Measurements from ENCODE around the gene TPPP3.

The TPPP3 gene

DNA sequence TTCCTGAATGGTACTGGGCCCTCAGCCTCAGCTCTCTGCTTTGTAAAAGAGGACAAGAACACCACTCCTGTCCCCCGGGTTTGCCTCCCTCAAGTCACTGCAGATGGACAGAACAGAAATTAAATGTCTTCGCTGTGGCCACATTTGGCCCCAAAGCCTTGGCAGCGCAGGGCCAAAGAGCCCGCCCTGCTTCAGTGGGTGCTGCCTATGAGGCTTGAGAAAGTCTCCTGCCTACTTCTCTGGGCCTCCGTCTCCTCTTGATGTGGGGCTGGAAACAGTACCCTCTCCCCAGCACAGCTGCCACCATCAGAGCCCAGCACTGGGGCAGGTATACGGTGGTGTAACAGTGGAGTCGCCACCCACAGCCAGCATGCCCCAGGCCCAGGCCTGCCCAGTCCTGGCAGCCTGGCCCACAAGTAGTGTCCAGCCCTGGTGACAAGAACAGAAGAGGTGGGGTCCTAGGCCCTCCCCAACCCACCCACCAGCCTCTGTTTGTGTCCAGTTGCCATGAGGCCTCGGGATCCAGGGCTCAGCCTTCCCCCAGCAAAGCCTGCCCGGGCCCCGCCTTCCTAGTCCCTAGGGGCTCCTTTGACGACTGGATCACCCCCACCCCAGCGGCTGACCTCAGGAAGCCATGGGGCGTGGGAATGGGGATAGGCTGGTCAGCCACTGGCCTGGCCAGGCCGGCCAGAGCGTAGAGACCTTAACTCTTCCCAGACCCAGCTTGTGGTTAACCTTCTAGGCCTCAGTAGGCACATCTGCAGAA, 3.9 kb upstream of the TPPP3 start:
- no peak overlapping the region for H3K27ac ChIP-seq (ENCODE audit: low read length)
- no peaks in the 10 kb centered on the region for H3K79me2 ChIP-seq (ENCODE audit: low read length)
- peaks cover 59% of the 10 kb centered on the region for H3K4me1 ChIP-seq (ENCODE audit: low read length)
- no peak overlapping the region for H2AFZ ChIP-seq (ENCODE audit: low read depth, low read length)
- H3K4me2 ChIP-seq (ENCODE audit: low read length), result peak overlapping the region; percentile 85
- H3K27me3 ChIP-seq (ENCODE audit: low read depth, low read length), result no peaks in the 10 kb centered on the region
- no peaks in the 10 kb centered on the region for H3K36me3 ChIP-seq (replicated peaks; ENCODE audit: low read depth, low read length)
- no peaks in the 10 kb centered on the region for H4K20me1 ChIP-seq (ENCODE audit: insufficient read depth, low read length)
- no peak for TF ChIP-seq EZH2phosphoT487 (IDR thresholded peaks at IDR 0.05; ENCODE audit: low read depth)
- TF ChIP-seq, protein P1, sequence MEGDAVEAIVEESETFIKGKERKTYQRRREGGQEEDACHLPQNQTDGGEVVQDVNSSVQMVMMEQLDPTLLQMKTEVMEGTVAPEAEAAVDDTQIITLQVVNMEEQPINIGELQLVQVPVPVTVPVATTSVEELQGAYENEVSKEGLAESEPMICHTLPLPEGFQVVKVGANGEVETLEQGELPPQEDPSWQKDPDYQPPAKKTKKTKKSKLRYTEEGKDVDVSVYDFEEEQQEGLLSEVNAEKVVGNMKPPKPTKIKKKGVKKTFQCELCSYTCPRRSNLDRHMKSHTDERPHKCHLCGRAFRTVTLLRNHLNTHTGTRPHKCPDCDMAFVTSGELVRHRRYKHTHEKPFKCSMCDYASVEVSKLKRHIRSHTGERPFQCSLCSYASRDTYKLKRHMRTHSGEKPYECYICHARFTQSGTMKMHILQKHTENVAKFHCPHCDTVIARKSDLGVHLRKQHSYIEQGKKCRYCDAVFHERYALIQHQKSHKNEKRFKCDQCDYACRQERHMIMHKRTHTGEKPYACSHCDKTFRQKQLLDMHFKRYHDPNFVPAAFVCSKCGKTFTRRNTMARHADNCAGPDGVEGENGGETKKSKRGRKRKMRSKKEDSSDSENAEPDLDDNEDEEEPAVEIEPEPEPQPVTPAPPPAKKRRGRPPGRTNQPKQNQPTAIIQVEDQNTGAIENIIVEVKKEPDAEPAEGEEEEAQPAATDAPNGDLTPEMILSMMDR (IDR thresholded peaks at IDR 0.05; ENCODE audit: low read depth, low read length), result no peak
- H3K4me3 ChIP-seq (ENCODE audit: low read length), result peak overlapping the region; percentile 59
- H3K9ac ChIP-seq (ENCODE audit: low read length), result no peak overlapping the region
- no peaks in the 10 kb centered on the region for H3K9me3 ChIP-seq (ENCODE audit: insufficient read depth, low read length)

DNA sequence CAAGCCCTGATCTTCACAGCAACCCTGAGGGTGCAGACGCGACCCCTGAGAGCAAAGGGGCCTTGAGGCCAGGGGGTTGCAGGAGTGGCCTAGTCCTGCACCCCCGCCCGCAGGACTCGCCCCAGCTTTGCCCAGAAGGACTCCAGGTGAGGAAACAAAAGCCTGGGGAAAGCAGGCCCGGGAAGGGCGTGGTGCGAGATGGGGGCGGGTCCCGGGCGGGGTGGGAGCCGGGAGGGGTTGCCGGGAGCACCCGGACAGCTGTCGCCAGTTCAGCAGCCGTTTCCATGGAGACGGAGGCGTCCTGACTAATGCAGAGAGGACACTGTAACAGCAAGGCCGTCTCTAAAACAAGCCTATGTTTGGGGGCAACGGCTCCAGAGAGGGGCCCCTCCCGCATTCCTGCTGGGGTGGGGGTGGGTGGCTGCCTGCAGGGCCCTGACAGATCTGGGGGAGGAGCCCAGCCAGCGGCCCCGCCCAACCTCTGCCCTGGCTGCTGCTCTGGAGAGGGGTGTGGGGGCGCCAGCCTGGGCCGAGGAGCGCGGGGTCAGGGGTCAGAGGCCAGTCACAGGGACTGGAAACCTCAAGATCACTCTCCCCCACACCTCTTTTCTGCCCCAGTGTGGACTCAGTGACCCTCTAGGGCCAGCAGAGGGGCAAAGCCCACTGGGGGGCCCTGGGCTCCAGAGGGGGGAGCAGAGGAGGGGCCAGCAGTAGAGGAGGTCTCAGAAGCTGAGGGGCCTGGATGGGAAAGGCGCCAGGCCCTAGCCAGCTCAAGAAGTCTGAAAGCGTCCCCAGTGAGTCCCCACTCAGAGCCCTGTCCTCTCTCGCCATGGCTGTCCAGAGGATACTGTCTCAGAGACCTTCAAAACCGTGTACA, 3.1 kb upstream of the TPPP3 start:
- Histone ChIP-seq H3K27ac (ENCODE audit: low read length) (no peak overlapping the region), H3K79me2 (ENCODE audit: low read length) (no peaks in the 10 kb centered on the region), H3K9ac (ENCODE audit: low read length) (no peak overlapping the region), H3K4me1 (ENCODE audit: low read length) (peaks cover 57% of the 10 kb centered on the region), H4K20me1 (ENCODE audit: insufficient read depth, low read length) (no peaks in the 10 kb centered on the region), H2AFZ (ENCODE audit: low read depth, low read length) (no peak overlapping the region), H3K27me3 (ENCODE audit: low read depth, low read length) (no peaks in the 10 kb centered on the region), H3K4me2 (ENCODE audit: low read length) (peak overlapping the region; percentile 23), H3K36me3 (replicated peaks; ENCODE audit: low read depth, low read length) (no peaks in the 10 kb centered on the region), H3K4me3 (ENCODE audit: low read length) (no peak overlapping the region), H3K9me3 (ENCODE audit: insufficient read depth, low read length) (no peaks in the 10 kb centered on the region)
- no peak for TF ChIP-seq EZH2phosphoT487 (IDR thresholded peaks at IDR 0.05; ENCODE audit: low read depth)
- TF ChIP-seq, protein P1 (IDR thresholded peaks at IDR 0.05; ENCODE audit: low read depth, low read length), result no peak

DNA sequence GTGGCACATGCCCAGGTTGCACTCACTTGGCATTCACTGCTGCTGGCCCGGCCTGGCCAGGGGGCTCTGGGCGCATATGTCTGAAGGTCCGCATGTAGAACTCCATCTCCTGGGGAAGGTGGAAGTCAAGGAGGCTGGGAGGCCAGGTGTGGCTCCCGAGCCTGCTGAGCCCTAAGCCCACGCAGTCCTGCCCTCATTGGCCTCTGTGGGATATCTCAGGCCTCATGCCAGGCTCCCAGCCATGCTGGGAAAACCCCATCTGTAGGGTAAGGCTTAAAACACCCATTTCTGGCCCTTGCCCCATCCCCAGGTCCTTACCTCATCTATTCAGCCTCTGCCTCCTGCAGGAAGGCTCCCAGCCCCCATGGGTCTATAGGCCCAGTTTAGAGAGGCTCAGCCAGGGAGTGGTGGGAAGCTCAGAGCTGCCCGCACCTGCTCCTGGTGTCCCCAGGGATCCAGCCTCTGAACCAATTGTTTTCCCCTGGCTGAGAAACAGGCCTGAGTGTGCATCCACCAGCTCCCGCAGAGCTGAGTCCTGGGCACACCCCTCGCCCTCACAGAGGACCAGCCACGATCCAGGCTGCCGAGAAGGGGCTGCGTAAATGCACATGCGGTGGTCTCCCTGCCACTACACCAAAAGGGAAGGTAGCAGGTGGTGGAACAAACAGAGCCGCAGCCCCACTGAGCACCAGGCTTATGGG, 2.3 kb upstream of the TPPP3 start:
- H3K36me3 ChIP-seq (replicated peaks; ENCODE audit: low read depth, low read length), result no peaks in the 10 kb centered on the region
- H3K27ac ChIP-seq (ENCODE audit: low read length), result no peak overlapping the region
- H3K9me3 ChIP-seq (ENCODE audit: insufficient read depth, low read length), result no peaks in the 10 kb centered on the region
- H3K79me2 ChIP-seq (ENCODE audit: low read length), result no peaks in the 10 kb centered on the region
- 0 out of 2 replicates have a peak overlapping the region, but pooled peaks have one; percentile 23 for H3K4me2 ChIP-seq (ENCODE audit: low read length)
- H4K20me1 ChIP-seq (ENCODE audit: insufficient read depth, low read length), result no peaks in the 10 kb centered on the region
- no peak for TF ChIP-seq EZH2phosphoT487 (IDR thresholded peaks at IDR 0.05; ENCODE audit: low read depth)
- TF ChIP-seq, protein P1 (IDR thresholded peaks at IDR 0.05; ENCODE audit: low read depth, low read length), result no peak
- H3K27me3 ChIP-seq (ENCODE audit: low read depth, low read length), result no peaks in the 10 kb centered on the region
- H3K4me1 ChIP-seq (ENCODE audit: low read length), result peaks cover 49% of the 10 kb centered on the region
- H3K9ac ChIP-seq (ENCODE audit: low read length), result no peak overlapping the region
- no peak overlapping the region for H3K4me3 ChIP-seq (ENCODE audit: low read length)
- no peak overlapping the region for H2AFZ ChIP-seq (ENCODE audit: low read depth, low read length)

DNA sequence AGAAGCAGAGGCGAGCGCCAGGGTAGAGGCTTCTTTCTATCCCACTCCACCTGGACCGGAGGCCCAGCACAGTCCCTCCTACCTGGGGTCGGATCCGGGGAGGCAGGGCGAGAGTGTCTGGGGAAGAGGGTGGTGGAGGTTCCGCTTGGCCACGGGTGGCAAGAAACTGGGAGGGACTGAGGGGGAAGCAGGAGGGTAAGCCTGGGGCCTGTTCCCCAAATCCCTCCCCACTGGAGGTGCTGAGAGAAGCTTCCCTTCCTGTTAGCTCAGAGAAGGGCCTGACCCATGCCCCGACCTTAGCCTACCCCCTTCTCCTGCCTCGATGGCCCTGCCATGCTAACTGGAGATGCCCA, 1.8 kb upstream of the TPPP3 start:
- Histone ChIP-seq H3K27me3 (ENCODE audit: low read depth, low read length) (no peaks in the 10 kb centered on the region), H3K27ac (ENCODE audit: low read length) (no peak overlapping the region)

More for the DNA sequence above, 1.8 kb upstream of the TPPP3 start:
- Histone ChIP-seq H3K4me2 (ENCODE audit: low read length) (no peak overlapping the region), H3K79me2 (ENCODE audit: low read length) (no peaks in the 10 kb centered on the region), H3K4me1 (ENCODE audit: low read length) (peaks cover 44% of the 10 kb centered on the region), H3K9ac (ENCODE audit: low read length) (no peak overlapping the region), H3K36me3 (replicated peaks; ENCODE audit: low read depth, low read length) (no peaks in the 10 kb centered on the region), H3K9me3 (ENCODE audit: insufficient read depth, low read length) (no peaks in the 10 kb centered on the region), H2AFZ (ENCODE audit: low read depth, low read length) (no peak overlapping the region), H4K20me1 (ENCODE audit: insufficient read depth, low read length) (no peaks in the 10 kb centered on the region), H3K4me3 (ENCODE audit: low read length) (no peak overlapping the region)
- TF ChIP-seq, protein P1 (IDR thresholded peaks at IDR 0.05; ENCODE audit: low read depth, low read length), result no peak
- TF ChIP-seq EZH2phosphoT487 (IDR thresholded peaks at IDR 0.05; ENCODE audit: low read depth), result no peak
